ENCODE data around the gene PTGR2. TPM values are rescaled to one million over a fixed set of nuclear protein-coding genes. Genes with fewer than 3 reads are reported as not detected.
"Not testable (repeated sequence)": the region's sequence is repeated elsewhere in the genome, so short reads cannot be mapped to it uniquely, and the experiment has no call there.

The PTGR2 gene
- total RNA-seq, 1 experiment from 2014 or later, result 16.0 TPM

GRCh38 chr14:73825551-73826188 lies 26.0 kb upstream of the PTGR2 start:
- ChIA-PET POLR2A (ENCODE audit: low non-redundant PET) (no interaction called here), CTCF (no interaction called here)
- no peak overlapping the region for H3K27ac ChIP-seq (ENCODE audit: low read depth, low read length, poor library complexity, severe bottlenecking)
- no TSS peak for BruUV-seq (replicated peaks)
- peaks cover 4% of the 10 kb centered on the region for H3K4me1 ChIP-seq (ENCODE audit: insufficient read depth, low read length, poor library complexity, severe bottlenecking)
- H3K9me3 ChIP-seq (ENCODE audit: low read depth, low read length, poor library complexity, severe bottlenecking), result no peaks in the 10 kb centered on the region
- no peaks in the 10 kb centered on the region for H3K36me3 ChIP-seq (ENCODE audit: insufficient read depth, low read length, poor library complexity, severe bottlenecking)
- intact Hi-C loops (cut with micrococcal nuclease; ENCODE audit: unreplicated experiment), result loop anchor here (2.0 kb wide), 1 partner anchor 101 kb away; no protein-coding TSS in a partner anchor
- peak; percentile 82 for TF ChIP-seq CTCF (conservative IDR thresholded peaks at IDR 0.05; ENCODE audit: low read depth, low read length)
- TF ChIP-seq EZH2 (IDR thresholded peaks at IDR 0.05; ENCODE audit: borderline replicate concordance, low read depth, low read length, poor library complexity, severe bottlenecking), result no peak
- DNase-seq (ENCODE audit: low spot score), result peak; percentile 77
- H3K27me3 ChIP-seq (replicated peaks; ENCODE audit: insufficient read depth, low read depth, low read length, poor library complexity), result no peaks in the 10 kb centered on the region
- H3K4me3 ChIP-seq (ENCODE audit: low read depth, low read length, poor library complexity, severe bottlenecking), result no peak overlapping the region

- CTCF ChIA-PET; DNase-seq (ENCODE audit: low spot score); H3K9me3 ChIP-seq (ENCODE audit: low read depth, low read length, poor library complexity, severe bottlenecking); H3K4me3 ChIP-seq (ENCODE audit: low read depth, low read length, poor library complexity, severe bottlenecking); H3K27me3 ChIP-seq (replicated peaks; ENCODE audit: insufficient read depth, low read depth, low read length, poor library complexity); H3K4me1 ChIP-seq (ENCODE audit: insufficient read depth, low read length, poor library complexity, severe bottlenecking); H3K27ac ChIP-seq (ENCODE audit: low read depth, low read length, poor library complexity, severe bottlenecking); intact Hi-C loops (cut with micrococcal nuclease; ENCODE audit: unreplicated experiment); BruUV-seq (replicated peaks); H3K36me3 ChIP-seq (ENCODE audit: insufficient read depth, low read length, poor library complexity, severe bottlenecking): not testable (repeated sequence)
- TF ChIP-seq CTCF (conservative IDR thresholded peaks at IDR 0.05; ENCODE audit: low read depth, low read length), result peak; percentile 43
- POLR2A ChIA-PET (ENCODE audit: low non-redundant PET), result interaction anchor here (0.6 kb wide), 2 partner anchors 25 to 183 kb away, joined by 4 to 5 read pairs; partner anchors contain the start of genes DNAL1 and PTGR2
Measured at GRCh38 chr14:73827190-73827589, 24.4 kb upstream of the PTGR2 start.

GRCh38 chr14:73829071-73829470 lies 22.6 kb upstream of the PTGR2 start:
- ChIA-PET POLR2A (ENCODE audit: low non-redundant PET) (no interaction called here), CTCF (no interaction called here)
- no peak for DNase-seq (ENCODE audit: low spot score)
- Histone ChIP-seq H3K9me3 (ENCODE audit: low read depth, low read length, poor library complexity, severe bottlenecking) (no peaks in the 10 kb centered on the region), H3K4me3 (ENCODE audit: low read depth, low read length, poor library complexity, severe bottlenecking) (no peak overlapping the region), H3K27ac (ENCODE audit: low read depth, low read length, poor library complexity, severe bottlenecking) (no peak overlapping the region), H3K4me1 (ENCODE audit: insufficient read depth, low read length, poor library complexity, severe bottlenecking) (peaks cover 12% of the 10 kb centered on the region), H3K36me3 (ENCODE audit: insufficient read depth, low read length, poor library complexity, severe bottlenecking) (no peaks in the 10 kb centered on the region), H3K27me3 (replicated peaks; ENCODE audit: insufficient read depth, low read depth, low read length, poor library complexity) (no peaks in the 10 kb centered on the region)
- TF ChIP-seq CTCF (conservative IDR thresholded peaks at IDR 0.05; ENCODE audit: low read depth, low read length) (no peak), EZH2 (IDR thresholded peaks at IDR 0.05; ENCODE audit: borderline replicate concordance, low read depth, low read length, poor library complexity, severe bottlenecking) (no peak)
- intact Hi-C loops (cut with micrococcal nuclease; ENCODE audit: unreplicated experiment), result no loop called here
- BruUV-seq (replicated peaks), result no TSS peak
